ENCODE measurements around the gene PAX2.

DNA sequence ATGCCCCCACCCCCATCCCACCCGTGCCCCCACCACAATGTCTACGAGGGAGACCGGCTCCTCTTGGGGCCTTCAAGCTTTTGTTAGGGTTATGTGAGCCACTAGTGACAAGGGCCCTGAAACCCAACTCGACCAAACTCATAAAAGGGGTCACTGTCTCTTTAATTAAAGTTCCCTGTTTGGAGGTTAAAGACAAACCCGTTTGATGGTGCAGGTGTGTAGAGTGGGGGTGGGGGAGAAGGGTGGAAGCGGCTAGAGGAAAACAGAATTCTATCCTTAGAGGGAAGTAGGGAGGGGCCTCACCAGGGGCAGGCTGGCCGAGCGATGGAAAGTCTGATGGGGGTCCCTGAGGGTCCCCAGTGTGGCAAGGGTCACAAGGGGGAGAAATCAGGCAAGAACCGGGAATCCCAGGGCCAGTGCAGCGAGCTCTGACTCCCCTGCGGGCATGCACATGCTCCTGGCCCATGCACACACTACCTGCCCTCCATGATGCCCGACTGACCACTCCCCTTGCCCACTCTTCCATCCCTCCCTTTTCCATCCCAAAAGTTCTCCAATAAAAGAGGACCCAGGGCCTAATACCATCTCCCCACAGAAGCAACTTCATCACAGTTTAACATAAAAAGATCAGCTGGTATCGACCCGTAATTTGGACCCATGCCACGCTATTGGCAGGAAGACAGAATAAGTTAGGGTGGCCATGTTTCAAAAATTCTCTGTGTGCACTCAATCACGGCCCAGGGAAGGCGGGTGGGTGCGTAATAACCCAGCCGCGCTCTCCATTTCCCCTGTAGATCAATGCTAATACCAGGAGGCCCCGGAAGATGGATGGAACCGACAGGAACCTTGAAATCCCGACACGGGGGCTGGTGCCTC is 131.4 kb downstream of the PAX2 start:
- TF ChIP-seq CSDC2 (CRISPR knock-in tag; IDR thresholded peaks at IDR 0.05) (no peak), ZFP3 (CRISPR knock-in tag; IDR thresholded peaks at IDR 0.05) (no peak), ARNTL (CRISPR knock-in tag; IDR thresholded peaks at IDR 0.05; ENCODE audit: borderline replicate concordance, low read depth) (no peak)
- TF ChIP-seq, protein P1, sequence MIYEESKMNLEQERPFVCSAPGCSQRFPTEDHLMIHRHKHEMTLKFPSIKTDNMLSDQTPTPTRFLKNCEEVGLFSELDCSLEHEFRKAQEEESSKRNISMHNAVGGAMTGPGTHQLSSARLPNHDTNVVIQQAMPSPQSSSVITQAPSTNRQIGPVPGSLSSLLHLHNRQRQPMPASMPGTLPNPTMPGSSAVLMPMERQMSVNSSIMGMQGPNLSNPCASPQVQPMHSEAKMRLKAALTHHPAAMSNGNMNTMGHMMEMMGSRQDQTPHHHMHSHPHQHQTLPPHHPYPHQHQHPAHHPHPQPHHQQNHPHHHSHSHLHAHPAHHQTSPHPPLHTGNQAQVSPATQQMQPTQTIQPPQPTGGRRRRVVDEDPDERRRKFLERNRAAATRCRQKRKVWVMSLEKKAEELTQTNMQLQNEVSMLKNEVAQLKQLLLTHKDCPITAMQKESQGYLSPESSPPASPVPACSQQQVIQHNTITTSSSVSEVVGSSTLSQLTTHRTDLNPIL (CRISPR knock-in tag; IDR thresholded peaks at IDR 0.05; ENCODE audit: low read depth) = no peak

Measured in SK-N-SH treated with all-trans-retinoic acid at 6 μM for 48 hours (cell line).